ENCODE data around the gene PRM1. TPM values are rescaled to one million over a fixed set of nuclear protein-coding genes. Genes with fewer than 3 reads are reported as not detected.

Gene PRM1
- total and polyA plus RNA-seq, 2 of the 13 experiments (the other 11 are each of a cell fraction or from before 2014, with no cell fraction given) = not detected

GRCh38 chr16:11299865-11300559 lies 18.9 kb upstream of the PRM1 start (continued):
- no peak for TF ChIP-seq ATF6 (CRISPR knock-in tag; conservative IDR thresholded peaks at IDR 0.05)
- no peak for TF ChIP-seq ZSCAN30 (CRISPR knock-in tag; IDR thresholded peaks at IDR 0.05)
- TF ChIP-seq DNMT3B (CRISPR knock-in tag; conservative IDR thresholded peaks at IDR 0.05) = no peak
- TF ChIP-seq ZNF317 (CRISPR knock-in tag; IDR thresholded peaks at IDR 0.05) = 0 out of 2 replicates have a peak, but pooled peaks have one; percentile 17
- TF ChIP-seq BORCS8-MEF2B (CRISPR knock-in tag; IDR thresholded peaks at IDR 0.05) = no peak
- no peak for TF ChIP-seq ZNF513 (CRISPR knock-in tag; conservative IDR thresholded peaks at IDR 0.05)
- TF ChIP-seq NCOA1 (CRISPR knock-in tag; IDR thresholded peaks at IDR 0.05) = no peak
- no peak for TF ChIP-seq CEBPB (IDR thresholded peaks at IDR 0.05; ENCODE audit: borderline replicate concordance, low read depth, low read length)
- TF ChIP-seq KDM1A (CRISPR knock-in tag; IDR thresholded peaks at IDR 0.05) = no peak
- no peak for TF ChIP-seq TARDBP (CRISPR knock-in tag; IDR thresholded peaks at IDR 0.05)
- no peak for TF ChIP-seq CREB3 (CRISPR knock-in tag; IDR thresholded peaks at IDR 0.05)
- no peak; the same call in 1 of the 2 replicates for TF ChIP-seq TBP (CRISPR knock-in tag; IDR thresholded peaks at IDR 0.05)
- no peak for TF ChIP-seq SIN3A (IDR thresholded peaks at IDR 0.05; ENCODE audit: borderline replicate concordance, low read depth, low read length)
- no peak for TF ChIP-seq TEAD2 (CRISPR knock-in tag; IDR thresholded peaks at IDR 0.05)
- no peak for TF ChIP-seq ZNF773 (CRISPR knock-in tag; IDR thresholded peaks at IDR 0.05; ENCODE audit: borderline replicate concordance)
- TF ChIP-seq HINFP (CRISPR knock-in tag; IDR thresholded peaks at IDR 0.05; ENCODE audit: low read depth) = no peak
- no peak; the same call in 1 of the 2 replicates for TF ChIP-seq HNF1B (CRISPR knock-in tag; IDR thresholded peaks at IDR 0.05)
- TF ChIP-seq SOX13 (IDR thresholded peaks at IDR 0.05) = no peak
- no peak for TF ChIP-seq SOX13 (CRISPR knock-in tag; conservative IDR thresholded peaks at IDR 0.05 in 1 of 2, IDR thresholded peaks at IDR 0.05 in 1 of 2)
- TF ChIP-seq ZBTB7A (CRISPR knock-in tag; IDR thresholded peaks at IDR 0.05) = 0 out of 2 replicates have a peak, but pooled peaks have one; percentile 15
- no peak for TF ChIP-seq MIER2 (CRISPR knock-in tag; IDR thresholded peaks at IDR 0.05)
- 0 out of 2 replicates have a peak, but pooled peaks have one; percentile 18 for TF ChIP-seq ZBTB25 (CRISPR knock-in tag; IDR thresholded peaks at IDR 0.05)
